HEK293 (cell line): ENCODE measurements around the gene NDRG4.

Experiments
- CTCF ChIA-PET: fragments of 350-600 bp; formaldehyde crosslinking; extraction: SDS; loops from one replicate; lab custom pipeline; 2021; ENCODE audit warnings: antibody characterized with exemption; lab: Yijun Ruan, JAX
- POLR2A ChIA-PET: fragments of 300-600 bp; formaldehyde crosslinking; extraction: SDS; loops from one replicate; lab custom pipeline; 2020; ENCODE audit warnings: antibody characterized with exemption, inconsistent platforms; lab: Yijun Ruan, JAX
- H3K27ac ChIP-seq: fragments of 200-500 bp; sonication (Bioruptor generic); 2 replicates; pipeline ENCODE4 v1.5.1; 2014; ENCODE audit warnings: low read depth, low read length, control low read depth, inconsistent platforms; ENCODE audit errors: extremely low read depth
- H3K36me3 ChIP-seq, 2 experiments: fragments of 200-500 bp in 1 of 2; sonication (Bioruptor generic) in 1 of 2; 1 replicate in 1 of 2; 2 replicates in 1 of 2; pipeline ENCODE4 v1.5.1; 2014 to 2017; ENCODE audit warnings: inconsistent platforms in 2 of 2, low read length in 2 of 2; ENCODE audit not compliant: control insufficient read depth in 2 of 2, insufficient read depth in 1 of 2
- H3K4me1 ChIP-seq: fragments of 200-500 bp; sonication (Bioruptor generic); 2 replicates; pipeline ENCODE4 v1.5.1; 2014; ENCODE audit warnings: mild to moderate bottlenecking, low read length, inconsistent platforms; ENCODE audit not compliant: control insufficient read depth, insufficient read depth
- H3K4me3 ChIP-seq: 2 replicates; pipeline ENCODE4 v1.5.1; 2011; ENCODE audit warnings: low read depth, mild to moderate bottlenecking, control low read depth, low read length, moderate library complexity
- H3K9me3 ChIP-seq: fragments of 200-500 bp; sonication (Bioruptor generic); 2 replicates; pipeline ENCODE4 v1.5.1; 2014; ENCODE audit warnings: low read depth, low read length, inconsistent platforms; ENCODE audit not compliant: control insufficient read depth, insufficient read depth
- GLIS1 ChIP-seq: fragments of 450-650 bp; formaldehyde crosslinking; IDR thresholded peaks from 2 replicates; pipeline ENCODE4 v1.5.1; 2016; ENCODE audit warnings: missing biosample characterization, missing genetic modification characterization
- GLIS2 ChIP-seq: fragments of 450-650 bp; formaldehyde crosslinking; IDR thresholded peaks from 2 replicates; pipeline ENCODE4 v1.5.1; 2016; ENCODE audit warnings: missing biosample characterization, missing genetic modification characterization
- KLF1 ChIP-seq: fragments of 450-650 bp; formaldehyde crosslinking; IDR thresholded peaks from 2 replicates; pipeline ENCODE4 v1.5.1; 2016; ENCODE audit warnings: missing biosample characterization, missing genetic modification characterization
- KLF8 ChIP-seq: fragments of 450-650 bp; formaldehyde crosslinking; IDR thresholded peaks from 2 replicates; pipeline ENCODE4 v1.5.1; 2016; ENCODE audit warnings: missing biosample characterization, missing genetic modification characterization
- OVOL3 ChIP-seq: fragments of 450-650 bp; formaldehyde crosslinking; IDR thresholded peaks from 2 replicates; pipeline ENCODE4 v1.5.1; 2016; ENCODE audit warnings: missing biosample characterization, missing genetic modification characterization
- SCRT2 ChIP-seq: fragments of 450-650 bp; formaldehyde crosslinking; IDR thresholded peaks from 2 replicates; pipeline ENCODE4 v1.5.1; 2016; ENCODE audit warnings: missing biosample characterization, missing genetic modification characterization
- SP3 ChIP-seq: fragments of 450-650 bp; formaldehyde crosslinking; IDR thresholded peaks from 2 replicates; pipeline ENCODE4 v1.5.1; 2016; ENCODE audit warnings: missing biosample characterization, missing genetic modification characterization
- YY2 ChIP-seq: fragments of 450-650 bp; formaldehyde crosslinking; IDR thresholded peaks from 2 replicates; pipeline ENCODE4 v1.5.1; 2016; ENCODE audit warnings: missing biosample characterization, missing genetic modification characterization
- ZEB2 ChIP-seq: fragments of 450-650 bp; formaldehyde crosslinking; IDR thresholded peaks from 2 replicates; pipeline ENCODE4 v1.5.1; 2016; ENCODE audit warnings: missing biosample characterization, missing genetic modification characterization
- ZIC2 ChIP-seq: fragments of 450-650 bp; formaldehyde crosslinking; IDR thresholded peaks from 2 replicates; pipeline ENCODE4 v1.5.1; 2016; ENCODE audit warnings: missing biosample characterization, missing genetic modification characterization
- ZNF239 ChIP-seq: fragments of 450-650 bp; formaldehyde crosslinking; IDR thresholded peaks from 2 replicates; pipeline ENCODE4 v1.5.1; 2016; ENCODE audit warnings: missing biosample characterization, missing genetic modification characterization
- ZNF391 ChIP-seq: fragments of 450-650 bp; formaldehyde crosslinking; IDR thresholded peaks from 2 replicates; pipeline ENCODE4 v1.5.1; 2016; ENCODE audit warnings: low read depth, missing biosample characterization, missing genetic modification characterization, borderline replicate concordance
- ZNF501 ChIP-seq: fragments of 450-650 bp; formaldehyde crosslinking; IDR thresholded peaks from 2 replicates; pipeline ENCODE4 v1.5.1; 2016; ENCODE audit warnings: missing biosample characterization, missing genetic modification characterization
- ZNF585B ChIP-seq: fragments of 450-650 bp; formaldehyde crosslinking; IDR thresholded peaks from 2 replicates; pipeline ENCODE4 v1.5.1; 2016; ENCODE audit warnings: missing biosample characterization, missing genetic modification characterization
- ZNF596 ChIP-seq: fragments of 450-650 bp; IDR thresholded peaks from 2 replicates; pipeline ENCODE4 v1.5.0; 2018; ENCODE audit warnings: missing biosample characterization, mild to moderate bottlenecking, missing genetic modification characterization, moderate library complexity
- ZNF629 ChIP-seq: fragments of 450-650 bp; formaldehyde crosslinking; IDR thresholded peaks from 2 replicates; pipeline ENCODE4 v1.5.1; 2017; ENCODE audit warnings: missing biosample characterization, missing genetic modification characterization
- ZNF76 ChIP-seq: fragments of 450-650 bp; formaldehyde crosslinking; IDR thresholded peaks from 2 replicates; pipeline ENCODE4; 2016; ENCODE audit warnings: low read depth, missing biosample characterization, missing genetic modification characterization, borderline replicate concordance
- ZNF768 ChIP-seq: fragments of 450-650 bp; formaldehyde crosslinking; IDR thresholded peaks from 2 replicates; pipeline ENCODE4 v1.5.1; 2018; ENCODE audit warnings: missing biosample characterization, mild to moderate bottlenecking, missing genetic modification characterization
- ZNF777 ChIP-seq: fragments of 450-650 bp; formaldehyde crosslinking; IDR thresholded peaks from 2 replicates; pipeline ENCODE4 v1.5.1; 2017; ENCODE audit warnings: missing biosample characterization, missing genetic modification characterization, borderline replicate concordance
- ZNF843 ChIP-seq: fragments of 450-650 bp; formaldehyde crosslinking; IDR thresholded peaks from 2 replicates; pipeline ENCODE4 v1.5.1; 2016; ENCODE audit warnings: missing biosample characterization, missing genetic modification characterization
- TF ChIP-seq, protein P1 (sequence below): fragments of 450-650 bp; formaldehyde crosslinking; IDR thresholded peaks from 2 replicates; pipeline ENCODE4 v1.5.1; 2017; ENCODE audit warnings: missing biosample characterization, missing genetic modification characterization
- TF ChIP-seq, protein P2 (sequence below): fragments of 450-650 bp; formaldehyde crosslinking; IDR thresholded peaks from 2 replicates; pipeline ENCODE4 v1.5.1; 2016; ENCODE audit warnings: missing biosample characterization, missing genetic modification characterization
- TF ChIP-seq, protein P3 (sequence below): fragments of 450-650 bp; formaldehyde crosslinking; conservative IDR thresholded peaks from 2 replicates; pipeline ENCODE4 v1.5.1; 2016; ENCODE audit warnings: low read depth, missing biosample characterization, missing genetic modification characterization
- TF ChIP-seq, protein P4 (sequence below): fragments of 450-650 bp; formaldehyde crosslinking; IDR thresholded peaks from 2 replicates; pipeline ENCODE4 v1.5.1; 2016; ENCODE audit warnings: missing biosample characterization, missing genetic modification characterization
- TF ChIP-seq, protein P5 (sequence below): fragments of 450-650 bp; formaldehyde crosslinking; IDR thresholded peaks from 2 replicates; pipeline ENCODE4 v1.5.1; 2016; ENCODE audit warnings: missing biosample characterization, missing genetic modification characterization, borderline replicate concordance

Gene NDRG4

DNA sequence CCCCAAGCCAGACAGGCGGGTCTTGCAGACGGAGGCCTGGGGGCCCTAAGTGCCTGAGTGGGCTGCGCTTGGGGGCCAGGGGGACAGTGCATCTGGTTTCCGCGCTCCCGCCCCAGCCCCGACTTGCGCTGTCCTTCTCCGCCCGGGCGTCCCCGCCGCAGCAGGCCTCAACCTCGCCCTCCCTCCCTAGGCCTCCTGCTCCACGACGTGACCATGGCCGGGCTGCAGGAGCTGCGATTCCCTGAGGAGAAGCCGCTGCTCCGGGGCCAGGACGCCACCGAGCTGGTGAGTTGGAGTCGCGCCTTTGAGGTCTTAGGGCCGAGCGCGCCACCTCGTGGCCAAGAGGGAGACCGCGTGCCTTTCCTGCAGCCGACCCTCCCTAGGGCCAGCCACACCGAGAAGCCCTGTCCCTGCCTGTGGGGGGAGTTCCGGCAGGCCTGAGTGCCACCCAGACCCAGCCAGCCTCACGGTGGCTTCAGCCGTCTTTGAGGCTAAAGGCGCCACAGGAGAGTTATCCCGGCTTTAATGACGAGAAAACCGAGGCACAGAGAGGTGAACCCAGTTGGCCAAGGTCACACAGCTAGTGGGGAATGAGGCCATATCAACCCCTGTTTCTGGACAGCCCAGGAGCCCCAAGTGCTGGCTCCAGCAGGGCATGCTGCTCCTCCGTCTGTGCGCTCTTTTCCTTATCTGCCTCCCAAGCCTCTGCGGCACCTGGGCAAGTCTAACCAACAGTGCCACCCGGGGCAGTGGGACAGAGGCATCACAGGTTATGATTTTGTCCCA lies 12.2 kb upstream of the NDRG4 start:
- no peak overlapping the region for H3K27ac ChIP-seq
- no peaks in the 10 kb centered on the region for H3K36me3 ChIP-seq
- no peaks in the 10 kb centered on the region for H3K4me1 ChIP-seq
- ChIA-PET CTCF (interaction anchor here (0.5 to 6.2 kb wide), 38 partner anchors 10 to 913 kb away, joined by 3 to 140 read pairs (median 4); no protein-coding TSS in a partner anchor), POLR2A (interaction anchor here (1.0 kb wide), 1 partner anchor 151 kb away, joined by 4 read pairs; no protein-coding TSS in a partner anchor)
- H3K9me3 ChIP-seq = no peaks in the 10 kb centered on the region
- H3K4me3 ChIP-seq = no peak overlapping the region
- no peak for TF ChIP-seq ZNF596
- TF ChIP-seq, protein P1, sequence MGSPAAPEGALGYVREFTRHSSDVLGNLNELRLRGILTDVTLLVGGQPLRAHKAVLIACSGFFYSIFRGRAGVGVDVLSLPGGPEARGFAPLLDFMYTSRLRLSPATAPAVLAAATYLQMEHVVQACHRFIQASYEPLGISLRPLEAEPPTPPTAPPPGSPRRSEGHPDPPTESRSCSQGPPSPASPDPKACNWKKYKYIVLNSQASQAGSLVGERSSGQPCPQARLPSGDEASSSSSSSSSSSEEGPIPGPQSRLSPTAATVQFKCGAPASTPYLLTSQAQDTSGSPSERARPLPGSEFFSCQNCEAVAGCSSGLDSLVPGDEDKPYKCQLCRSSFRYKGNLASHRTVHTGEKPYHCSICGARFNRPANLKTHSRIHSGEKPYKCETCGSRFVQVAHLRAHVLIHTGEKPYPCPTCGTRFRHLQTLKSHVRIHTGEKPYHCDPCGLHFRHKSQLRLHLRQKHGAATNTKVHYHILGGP (tag by site-specific recombination) = no peak
- TF ChIP-seq ZEB2 (tag by site-specific recombination) = 0 out of 2 replicates have a peak, but pooled peaks have one; percentile 37
- no peak for TF ChIP-seq OVOL3
- TF ChIP-seq, protein P2, sequence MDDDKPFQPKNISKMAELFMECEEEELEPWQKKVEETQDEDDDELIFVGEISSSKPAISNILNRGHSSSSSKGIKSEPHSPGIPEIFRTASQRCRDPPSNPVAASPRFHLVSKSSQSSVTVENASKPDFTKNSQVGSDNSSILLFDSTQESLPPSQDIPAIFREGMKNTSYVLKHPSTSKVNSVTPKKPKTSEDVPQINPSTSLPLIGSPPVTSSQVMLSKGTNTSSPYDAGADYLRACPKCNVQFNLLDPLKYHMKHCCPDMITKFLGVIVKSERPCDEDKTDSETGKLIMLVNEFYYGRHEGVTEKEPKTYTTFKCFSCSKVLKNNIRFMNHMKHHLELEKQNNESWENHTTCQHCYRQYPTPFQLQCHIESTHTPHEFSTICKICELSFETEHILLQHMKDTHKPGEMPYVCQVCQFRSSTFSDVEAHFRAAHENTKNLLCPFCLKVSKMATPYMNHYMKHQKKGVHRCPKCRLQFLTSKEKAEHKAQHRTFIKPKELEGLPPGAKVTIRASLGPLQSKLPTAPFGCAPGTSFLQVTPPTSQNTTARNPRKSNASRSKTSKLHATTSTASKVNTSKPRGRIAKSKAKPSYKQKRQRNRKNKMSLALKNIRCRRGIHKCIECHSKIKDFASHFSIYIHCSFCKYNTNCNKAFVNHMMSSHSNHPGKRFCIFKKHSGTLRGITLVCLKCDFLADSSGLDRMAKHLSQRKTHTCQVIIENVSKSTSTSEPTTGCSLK (tag by site-specific recombination) = no peak
- TF ChIP-seq, protein P3, sequence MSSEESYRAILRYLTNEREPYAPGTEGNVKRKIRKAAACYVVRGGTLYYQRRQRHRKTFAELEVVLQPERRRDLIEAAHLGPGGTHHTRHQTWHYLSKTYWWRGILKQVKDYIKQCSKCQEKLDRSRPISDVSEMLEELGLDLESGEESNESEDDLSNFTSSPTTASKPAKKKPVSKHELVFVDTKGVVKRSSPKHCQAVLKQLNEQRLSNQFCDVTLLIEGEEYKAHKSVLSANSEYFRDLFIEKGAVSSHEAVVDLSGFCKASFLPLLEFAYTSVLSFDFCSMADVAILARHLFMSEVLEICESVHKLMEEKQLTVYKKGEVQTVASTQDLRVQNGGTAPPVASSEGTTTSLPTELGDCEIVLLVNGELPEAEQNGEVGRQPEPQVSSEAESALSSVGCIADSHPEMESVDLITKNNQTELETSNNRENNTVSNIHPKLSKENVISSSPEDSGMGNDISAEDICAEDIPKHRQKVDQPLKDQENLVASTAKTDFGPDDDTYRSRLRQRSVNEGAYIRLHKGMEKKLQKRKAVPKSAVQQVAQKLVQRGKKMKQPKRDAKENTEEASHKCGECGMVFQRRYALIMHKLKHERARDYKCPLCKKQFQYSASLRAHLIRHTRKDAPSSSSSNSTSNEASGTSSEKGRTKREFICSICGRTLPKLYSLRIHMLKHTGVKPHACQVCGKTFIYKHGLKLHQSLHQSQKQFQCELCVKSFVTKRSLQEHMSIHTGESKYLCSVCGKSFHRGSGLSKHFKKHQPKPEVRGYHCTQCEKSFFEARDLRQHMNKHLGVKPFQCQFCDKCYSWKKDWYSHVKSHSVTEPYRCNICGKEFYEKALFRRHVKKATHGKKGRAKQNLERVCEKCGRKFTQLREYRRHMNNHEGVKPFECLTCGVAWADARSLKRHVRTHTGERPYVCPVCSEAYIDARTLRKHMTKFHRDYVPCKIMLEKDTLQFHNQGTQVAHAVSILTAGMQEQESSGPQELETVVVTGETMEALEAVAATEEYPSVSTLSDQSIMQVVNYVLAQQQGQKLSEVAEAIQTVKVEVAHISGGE (tag by site-specific recombination) = no peak
- TF ChIP-seq GLIS2 (tag by site-specific recombination) = no peak
- 0 out of 2 replicates have a peak, but pooled peaks have one; percentile 31 for TF ChIP-seq SCRT2 (tag by site-specific recombination)
- peak; percentile 56; the same call in 1 of the 2 replicates for TF ChIP-seq KLF1 (tag by site-specific recombination)
- TF ChIP-seq ZNF629 (tag by site-specific recombination) = 0 out of 2 replicates have a peak, but pooled peaks have one; percentile 13
- TF ChIP-seq ZNF843 (tag by site-specific recombination) = no peak
- no peak for TF ChIP-seq ZNF585B (tag by site-specific recombination)
- TF ChIP-seq ZNF391 = 0 out of 2 replicates have a peak, but pooled peaks have one; percentile 19
- no peak for TF ChIP-seq SP3 (tag by site-specific recombination)
- TF ChIP-seq ZIC2 (tag by site-specific recombination) = peak; percentile 62
- no peak for TF ChIP-seq KLF8 (tag by site-specific recombination)
- TF ChIP-seq ZNF239 (tag by site-specific recombination) = no peak
- TF ChIP-seq, protein P4, sequence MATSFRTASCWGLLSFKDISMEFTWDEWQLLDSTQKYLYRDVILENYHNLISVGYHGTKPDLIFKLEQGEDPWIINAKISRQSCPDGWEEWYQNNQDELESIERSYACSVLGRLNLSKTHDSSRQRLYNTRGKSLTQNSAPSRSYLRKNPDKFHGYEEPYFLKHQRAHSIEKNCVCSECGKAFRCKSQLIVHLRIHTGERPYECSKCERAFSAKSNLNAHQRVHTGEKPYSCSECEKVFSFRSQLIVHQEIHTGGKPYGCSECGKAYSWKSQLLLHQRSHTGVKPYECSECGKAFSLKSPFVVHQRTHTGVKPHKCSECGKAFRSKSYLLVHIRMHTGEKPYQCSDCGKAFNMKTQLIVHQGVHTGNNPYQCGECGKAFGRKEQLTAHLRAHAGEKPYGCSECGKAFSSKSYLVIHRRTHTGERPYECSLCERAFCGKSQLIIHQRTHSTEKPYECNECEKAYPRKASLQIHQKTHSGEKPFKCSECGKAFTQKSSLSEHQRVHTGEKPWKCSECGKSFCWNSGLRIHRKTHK (tag by site-specific recombination) = no peak
- TF ChIP-seq ZNF501 (tag by site-specific recombination) = 0 out of 2 replicates have a peak, but pooled peaks have one; percentile 34
- TF ChIP-seq, protein P5, sequence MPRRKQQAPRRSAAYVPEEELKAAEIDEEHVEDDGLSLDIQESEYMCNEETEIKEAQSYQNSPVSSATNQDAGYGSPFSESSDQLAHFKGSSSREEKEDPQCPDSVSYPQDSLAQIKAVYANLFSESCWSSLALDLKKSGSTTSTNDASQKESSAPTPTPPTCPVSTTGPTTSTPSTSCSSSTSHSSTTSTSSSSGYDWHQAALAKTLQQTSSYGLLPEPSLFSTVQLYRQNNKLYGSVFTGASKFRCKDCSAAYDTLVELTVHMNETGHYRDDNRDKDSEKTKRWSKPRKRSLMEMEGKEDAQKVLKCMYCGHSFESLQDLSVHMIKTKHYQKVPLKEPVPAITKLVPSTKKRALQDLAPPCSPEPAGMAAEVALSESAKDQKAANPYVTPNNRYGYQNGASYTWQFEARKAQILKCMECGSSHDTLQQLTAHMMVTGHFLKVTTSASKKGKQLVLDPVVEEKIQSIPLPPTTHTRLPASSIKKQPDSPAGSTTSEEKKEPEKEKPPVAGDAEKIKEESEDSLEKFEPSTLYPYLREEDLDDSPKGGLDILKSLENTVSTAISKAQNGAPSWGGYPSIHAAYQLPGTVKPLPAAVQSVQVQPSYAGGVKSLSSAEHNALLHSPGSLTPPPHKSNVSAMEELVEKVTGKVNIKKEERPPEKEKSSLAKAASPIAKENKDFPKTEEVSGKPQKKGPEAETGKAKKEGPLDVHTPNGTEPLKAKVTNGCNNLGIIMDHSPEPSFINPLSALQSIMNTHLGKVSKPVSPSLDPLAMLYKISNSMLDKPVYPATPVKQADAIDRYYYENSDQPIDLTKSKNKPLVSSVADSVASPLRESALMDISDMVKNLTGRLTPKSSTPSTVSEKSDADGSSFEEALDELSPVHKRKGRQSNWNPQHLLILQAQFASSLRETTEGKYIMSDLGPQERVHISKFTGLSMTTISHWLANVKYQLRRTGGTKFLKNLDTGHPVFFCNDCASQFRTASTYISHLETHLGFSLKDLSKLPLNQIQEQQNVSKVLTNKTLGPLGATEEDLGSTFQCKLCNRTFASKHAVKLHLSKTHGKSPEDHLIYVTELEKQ = no peak
- TF ChIP-seq GLIS1 = peak; percentile 14; the same call in 1 of the 2 replicates
- TF ChIP-seq ZNF777 (tag by site-specific recombination) = 0 out of 2 replicates have a peak, but pooled peaks have one; percentile 63
- no peak for TF ChIP-seq YY2 (tag by site-specific recombination)
- TF ChIP-seq ZNF76 = no peak
- TF ChIP-seq ZNF768 (tag by site-specific recombination) = peak; percentile 99
